ENCODE results near the gene COL15A1.

The COL15A1 gene

DNA sequence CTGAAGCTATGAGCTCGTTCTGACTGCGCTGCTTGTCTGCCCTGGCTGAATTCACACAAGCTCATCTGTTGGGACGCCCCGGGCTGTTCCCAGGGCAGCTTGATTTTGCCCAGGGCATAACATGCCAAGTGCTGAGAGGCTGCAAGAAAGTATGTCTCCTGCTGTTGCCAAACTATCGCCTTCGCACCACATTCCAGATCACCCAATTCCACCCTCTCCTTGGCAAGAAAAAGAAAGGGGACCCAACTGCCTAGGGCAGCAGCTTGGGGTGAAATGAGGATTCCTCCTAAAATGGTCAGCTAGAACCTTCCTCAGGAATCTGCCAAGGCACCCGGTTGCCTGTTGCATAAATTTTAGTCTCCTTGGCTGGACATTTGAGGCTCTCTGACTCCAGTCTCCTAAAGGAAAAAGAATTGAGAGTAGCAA, 21.2 kb downstream of the COL15A1 start:
- no peak for TF ChIP-seq POLR2AphosphoS5 (IDR thresholded peaks at IDR 0.05; ENCODE audit: low read depth, low read length)
- no peak for TF ChIP-seq FOXP2 (optimal IDR thresholded peaks at IDR 0.05; ENCODE audit: borderline replicate concordance, extremely low read depth, extremely low read length, insufficient read depth)
- no peak for TF ChIP-seq SIN3A (IDR thresholded peaks at IDR 0.05; ENCODE audit: borderline replicate concordance, insufficient read depth, low read length)
- no peak for TF ChIP-seq TAF1 (IDR thresholded peaks at IDR 0.05; ENCODE audit: borderline replicate concordance, insufficient read depth, low read length)
- TF ChIP-seq REST (IDR thresholded peaks at IDR 0.05; ENCODE audit: insufficient read depth in 1 of 2, low read depth in 2 of 2, low read length in 2 of 2) = no peak

DNA sequence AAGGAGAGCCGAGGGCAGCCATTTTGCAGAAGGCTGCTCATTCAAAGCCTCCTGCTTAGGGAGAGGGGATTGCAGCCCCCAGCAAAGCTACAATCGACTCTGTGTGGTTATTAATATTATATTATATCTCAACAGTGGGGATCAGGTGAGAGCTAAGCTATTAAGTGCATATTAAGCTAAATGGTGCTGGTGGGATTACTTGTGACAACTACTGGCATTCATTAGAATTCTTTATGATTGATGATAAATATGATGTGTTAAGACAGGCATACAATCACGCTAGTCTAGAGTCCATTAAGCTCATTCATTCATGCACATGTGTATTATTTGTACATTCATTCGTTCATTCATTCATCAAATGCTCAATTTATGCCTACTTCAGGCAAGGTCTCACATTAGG, 23.0 kb downstream of the COL15A1 start:
- TF ChIP-seq REST (IDR thresholded peaks at IDR 0.05; ENCODE audit: insufficient read depth in 1 of 2, low read depth in 2 of 2, low read length in 2 of 2) (no peak), SIN3A (IDR thresholded peaks at IDR 0.05; ENCODE audit: borderline replicate concordance, insufficient read depth, low read length) (no peak), TAF1 (IDR thresholded peaks at IDR 0.05; ENCODE audit: borderline replicate concordance, insufficient read depth, low read length) (no peak), POLR2AphosphoS5 (IDR thresholded peaks at IDR 0.05; ENCODE audit: low read depth, low read length) (no peak), FOXP2 (optimal IDR thresholded peaks at IDR 0.05; ENCODE audit: borderline replicate concordance, extremely low read depth, extremely low read length, insufficient read depth) (no peak)

DNA sequence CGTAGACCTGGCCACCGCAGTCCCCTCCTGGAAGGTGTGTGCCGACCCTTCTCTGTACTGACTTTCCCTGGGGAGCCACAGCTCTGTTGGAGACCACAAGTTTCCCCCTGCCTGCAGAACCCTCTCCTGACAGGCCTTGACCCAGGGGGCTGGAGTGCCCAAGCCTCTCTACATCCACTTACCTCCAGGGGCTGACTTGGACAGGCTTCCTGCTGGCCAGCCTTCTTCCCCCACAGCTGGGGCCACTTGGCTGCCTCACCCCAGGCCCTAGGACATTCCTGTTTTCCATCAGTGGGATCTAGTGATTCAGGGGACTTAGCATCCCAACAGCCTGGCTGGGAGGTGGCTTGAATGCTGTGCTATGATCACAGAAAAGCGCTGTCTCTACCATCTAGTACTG, 23.6 kb downstream of the COL15A1 start:
- TF ChIP-seq REST (IDR thresholded peaks at IDR 0.05; ENCODE audit: insufficient read depth in 1 of 2, low read depth in 2 of 2, low read length in 2 of 2) = no peak
- TF ChIP-seq SIN3A (IDR thresholded peaks at IDR 0.05; ENCODE audit: borderline replicate concordance, insufficient read depth, low read length) = no peak
- TF ChIP-seq TAF1 (IDR thresholded peaks at IDR 0.05; ENCODE audit: borderline replicate concordance, insufficient read depth, low read length) = no peak
- no peak for TF ChIP-seq FOXP2 (optimal IDR thresholded peaks at IDR 0.05; ENCODE audit: borderline replicate concordance, extremely low read depth, extremely low read length, insufficient read depth)
- TF ChIP-seq POLR2AphosphoS5 (IDR thresholded peaks at IDR 0.05; ENCODE audit: low read depth, low read length) = no peak

DNA sequence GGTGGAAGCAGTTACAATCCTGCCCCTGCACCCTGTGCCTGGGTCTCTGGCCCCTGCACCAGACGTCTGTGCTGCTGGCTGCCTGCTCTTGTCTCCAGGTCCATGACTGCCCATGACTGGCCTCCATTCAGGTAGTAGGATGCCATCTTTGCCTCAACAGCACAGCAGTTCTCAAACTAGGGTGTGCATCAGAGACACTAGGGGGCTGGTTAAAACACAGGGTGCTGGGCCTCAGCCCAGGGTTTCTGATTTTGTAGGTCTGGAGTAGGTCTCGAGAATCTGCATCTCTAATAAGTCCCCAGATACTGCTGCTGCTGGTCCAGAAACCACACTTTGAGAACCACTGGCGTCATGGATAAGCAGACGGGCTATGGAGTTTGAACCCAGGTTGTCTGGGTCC, 24.0 kb downstream of the COL15A1 start:
- TF ChIP-seq TAF1 (IDR thresholded peaks at IDR 0.05; ENCODE audit: borderline replicate concordance, insufficient read depth, low read length) (no peak), REST (IDR thresholded peaks at IDR 0.05; ENCODE audit: insufficient read depth in 1 of 2, low read depth in 2 of 2, low read length in 2 of 2) (no peak), SIN3A (IDR thresholded peaks at IDR 0.05; ENCODE audit: borderline replicate concordance, insufficient read depth, low read length) (no peak), FOXP2 (optimal IDR thresholded peaks at IDR 0.05; ENCODE audit: borderline replicate concordance, extremely low read depth, extremely low read length, insufficient read depth) (no peak), POLR2AphosphoS5 (IDR thresholded peaks at IDR 0.05; ENCODE audit: low read depth, low read length) (no peak)
